T-helper 9 cell (primary cell): ENCODE data around the gene C10orf143.

Source experiments
- DNase-seq: peaks from one replicate; pipeline ENCODE4 v3.0.0-alpha.2; 2020

Gene C10orf143

DNA sequence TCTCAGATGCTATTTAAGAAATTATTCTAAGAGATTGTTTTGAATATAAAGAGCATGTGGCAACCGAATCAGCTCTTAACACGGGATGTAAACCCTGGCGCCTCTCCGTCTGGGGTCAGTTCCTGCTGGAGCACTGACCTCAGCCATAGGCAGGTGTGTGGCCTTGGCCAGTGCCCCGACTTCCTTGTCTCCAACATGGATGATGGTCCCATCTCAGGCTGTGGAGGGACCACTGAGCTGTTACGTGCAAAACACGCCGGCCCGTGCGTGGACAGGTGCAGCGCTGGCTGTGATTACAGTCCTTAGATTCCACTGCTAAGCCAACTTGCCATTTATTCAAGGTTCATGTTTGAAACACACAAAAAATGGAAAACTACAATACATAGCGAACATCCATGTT lies 59.9 kb downstream of the C10orf143 start:
- no peak for DNase-seq

DNA sequence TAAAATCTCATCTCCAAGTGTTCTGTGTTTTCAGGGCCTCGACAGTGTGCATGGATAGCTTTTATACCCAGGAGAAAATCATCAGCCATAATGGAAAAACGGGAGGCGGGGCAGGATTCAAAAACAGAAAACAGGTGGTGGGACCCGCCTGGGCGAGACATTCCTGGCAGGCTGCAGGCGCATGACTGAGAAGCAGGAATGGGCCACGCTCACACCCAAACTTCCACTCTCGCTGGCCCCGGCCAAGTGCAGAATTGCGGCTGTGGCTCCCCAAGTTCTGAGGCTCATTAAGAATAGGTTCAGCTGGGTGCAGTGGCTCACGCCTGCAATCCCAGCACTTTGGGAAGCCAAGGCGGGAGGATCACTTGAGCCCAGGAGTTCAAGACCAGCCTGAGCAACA lies 60.6 kb downstream of the C10orf143 start:
- no peak for DNase-seq

DNA sequence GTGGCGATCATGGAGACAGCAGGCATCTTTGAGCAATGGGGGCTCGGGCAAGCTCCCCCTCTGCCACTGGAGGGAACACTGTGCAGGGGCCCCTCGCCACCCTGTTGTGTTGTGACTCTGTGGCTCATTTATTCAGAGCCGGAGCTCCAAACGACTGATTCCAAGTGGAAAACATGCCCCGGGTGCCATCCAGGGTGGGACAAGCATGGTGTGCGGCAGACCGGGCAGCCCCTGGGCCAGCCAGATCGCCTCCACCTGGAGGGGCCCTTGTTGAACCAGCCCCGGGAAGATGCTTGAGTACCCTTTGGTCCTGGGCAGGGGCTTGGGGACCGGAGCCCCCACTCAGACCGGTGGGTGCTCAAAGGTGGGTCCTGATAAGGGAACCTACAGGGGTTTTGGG lies 61.4 kb downstream of the C10orf143 start:
- DNase-seq = no peak

DNA sequence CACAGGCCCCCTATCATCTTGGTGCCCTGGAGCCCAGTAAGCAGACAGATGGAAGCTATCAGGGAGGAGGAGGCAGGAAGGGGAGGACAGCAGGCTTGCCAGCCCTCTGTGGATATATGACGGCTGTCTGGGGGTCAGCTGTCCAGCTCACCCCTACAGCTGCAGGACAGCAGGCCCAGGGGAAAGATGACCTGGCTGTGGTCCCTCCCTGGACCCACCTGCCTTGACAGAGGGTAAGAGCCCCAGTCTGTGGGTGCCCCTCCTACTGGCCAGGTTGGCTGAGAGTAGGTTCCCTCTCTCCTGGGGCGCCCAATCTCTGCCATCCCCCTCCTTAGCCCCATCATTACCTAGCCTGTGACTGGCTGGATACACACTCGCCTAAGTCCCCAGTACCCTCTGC lies 62.5 kb downstream of the C10orf143 start:
- DNase-seq = no peak

DNA sequence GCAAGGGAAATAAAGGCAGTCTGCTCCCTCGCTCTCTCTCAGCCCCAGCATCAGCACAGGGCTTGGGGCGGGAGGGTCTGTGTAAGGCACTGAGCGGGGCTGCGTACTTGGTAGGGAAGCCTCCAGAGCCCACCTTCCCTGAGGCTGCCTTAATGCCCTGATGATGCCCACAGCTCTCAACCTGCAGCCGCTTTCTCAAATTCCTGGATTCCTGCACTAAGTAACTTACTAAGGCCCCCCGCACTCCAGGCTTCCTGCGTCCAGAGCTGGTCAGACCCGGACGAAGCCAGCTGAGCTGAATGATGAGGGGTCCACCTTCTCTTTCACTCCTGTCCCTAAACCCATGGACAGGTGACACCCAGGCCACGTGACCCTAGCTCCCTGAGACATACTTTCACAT lies 63.3 kb downstream of the C10orf143 start:
- no peak for DNase-seq

DNA sequence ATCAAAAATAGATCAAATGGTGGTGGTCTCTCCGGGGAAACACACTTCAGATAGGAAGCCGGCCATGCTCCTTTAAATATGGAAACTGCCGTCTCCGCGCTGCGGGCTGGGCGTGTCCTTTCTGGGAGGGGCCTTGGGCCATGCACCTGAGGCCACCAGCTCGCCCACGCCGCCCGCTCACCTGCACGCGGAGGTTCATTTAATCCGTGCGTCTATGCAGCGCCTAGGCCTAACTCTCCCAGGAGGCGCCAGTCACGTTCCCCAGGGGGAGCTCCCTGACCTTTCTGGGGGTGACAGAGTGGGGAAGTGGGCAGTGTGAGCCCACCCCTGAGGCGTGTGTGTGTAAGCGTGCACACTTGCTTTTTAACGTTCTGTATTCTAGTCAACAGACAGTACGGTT lies 64.0 kb downstream of the C10orf143 start:
- no peak for DNase-seq

DNA sequence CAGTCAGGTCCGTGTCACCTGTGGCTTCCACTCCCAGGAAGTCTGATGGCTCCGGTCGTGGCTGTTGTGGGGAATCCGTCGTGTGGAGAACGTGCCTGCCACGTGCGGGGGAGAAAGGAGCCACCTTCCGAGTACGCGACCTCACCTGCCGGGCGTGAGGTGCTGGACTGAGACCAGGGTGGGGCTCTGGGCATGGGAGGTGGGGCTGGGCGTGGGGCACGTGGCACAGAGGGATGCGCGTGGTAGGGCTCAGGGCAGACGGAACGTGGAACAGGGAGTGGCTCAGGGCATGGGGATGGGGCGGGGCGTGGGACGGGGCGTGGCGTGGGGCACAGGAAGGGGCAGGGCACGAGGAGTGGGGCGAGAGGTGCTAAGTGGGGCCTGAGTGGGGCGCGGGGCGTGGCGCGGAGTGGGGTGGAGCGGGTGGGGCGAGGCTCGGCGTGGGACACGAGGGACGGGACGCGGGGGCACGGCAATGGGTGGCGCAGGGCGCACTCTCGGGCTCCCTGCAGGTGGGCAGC lies 64.8 kb downstream of the C10orf143 start:
- no peak for DNase-seq

DNA sequence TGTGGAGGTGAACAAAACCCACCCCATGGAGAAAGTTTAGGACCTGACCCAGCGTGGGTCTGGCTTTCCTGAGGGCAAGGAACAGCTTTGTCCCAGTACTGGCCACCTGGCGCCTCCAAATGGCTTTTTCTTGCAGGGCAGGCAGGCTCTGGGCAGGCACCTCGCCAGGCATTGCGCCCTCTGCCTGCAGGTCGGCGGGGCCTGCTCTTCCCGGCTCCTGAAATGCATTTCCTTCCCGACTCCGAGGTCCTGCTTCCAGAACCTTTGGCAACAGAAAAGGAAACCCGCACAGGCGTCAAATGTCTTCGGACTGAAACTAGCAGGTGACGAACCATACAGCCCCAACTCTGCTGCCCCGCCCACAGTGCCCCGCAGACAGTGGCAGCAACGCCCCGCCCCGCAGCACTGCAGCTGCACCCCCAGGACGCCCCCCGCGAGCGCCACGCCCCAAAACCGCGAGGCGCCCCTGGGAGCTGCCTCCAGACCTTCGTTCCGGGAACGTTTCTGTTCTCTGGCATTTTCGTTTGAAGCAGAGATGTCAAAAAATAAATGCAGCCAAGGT lies 65.5 kb downstream of the C10orf143 start:
- no peak for DNase-seq

DNA sequence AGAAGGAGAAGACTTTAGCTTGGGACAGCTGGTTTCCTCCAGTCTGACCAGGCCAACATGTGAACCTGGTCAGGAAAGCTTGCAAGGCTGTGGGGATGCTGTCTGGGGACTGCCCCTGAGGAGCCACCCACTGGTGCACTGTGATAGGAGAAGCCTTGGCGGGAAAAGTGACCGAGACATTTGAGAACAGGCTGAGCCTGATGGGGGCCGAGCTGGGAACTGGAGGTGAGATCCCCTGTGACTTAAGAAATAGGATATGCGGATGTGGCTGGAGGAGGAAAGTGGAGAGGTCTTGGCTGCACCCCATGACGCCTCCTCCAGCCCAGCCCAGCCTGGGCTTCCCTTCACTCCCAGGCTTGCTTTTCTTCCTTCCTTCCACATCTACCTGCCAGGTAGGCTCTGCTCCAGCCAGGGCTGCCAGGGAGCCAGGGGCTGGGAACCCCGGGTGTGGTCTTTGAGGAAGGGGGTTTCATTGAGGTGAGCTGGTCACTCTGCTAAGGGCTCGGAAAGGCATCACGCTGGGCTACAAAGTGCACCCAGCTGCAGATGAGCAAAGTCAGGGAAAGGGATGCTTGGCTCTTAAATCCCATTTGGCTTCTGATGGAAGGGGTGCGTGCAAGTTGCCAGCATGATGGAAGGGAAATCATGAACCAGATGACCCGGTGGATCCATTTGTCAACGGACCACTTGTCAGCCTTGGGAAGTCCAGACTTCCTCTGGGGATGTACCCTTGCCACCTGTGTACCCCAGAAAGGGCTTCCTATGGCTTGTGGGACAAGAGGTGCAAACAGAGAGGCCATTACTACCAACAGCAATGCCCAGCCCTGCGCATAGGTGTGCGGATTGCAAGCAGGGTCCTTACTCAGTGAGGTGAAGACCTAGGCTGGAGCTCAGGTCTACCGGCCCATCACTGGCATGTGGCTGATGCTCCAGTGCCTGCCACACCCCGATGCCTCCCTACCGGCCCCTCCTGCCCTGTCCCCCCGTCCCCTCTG lies 66.3 kb downstream of the C10orf143 start:
- DNase-seq = no peak

DNA sequence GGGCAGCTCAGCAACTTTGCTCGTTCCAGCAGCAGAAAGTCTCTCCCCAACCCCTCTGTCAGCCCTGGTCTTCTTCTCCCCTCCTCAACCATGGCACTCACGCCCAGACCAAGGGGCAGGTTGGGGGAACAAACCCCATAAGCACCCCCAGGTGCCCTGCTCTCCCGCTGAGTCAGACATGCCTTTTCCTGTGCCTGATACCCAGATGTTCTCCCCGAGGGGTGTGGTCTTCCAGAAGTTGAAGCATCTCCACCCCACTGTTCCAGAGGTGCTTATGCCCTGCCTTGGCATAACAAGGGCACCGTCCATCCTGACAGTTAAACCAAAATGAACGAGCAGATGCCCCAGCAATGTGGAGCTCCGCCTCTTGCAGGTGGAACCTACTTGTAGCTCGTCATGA lies 67.1 kb downstream of the C10orf143 start:
- DNase-seq = no peak

DNA sequence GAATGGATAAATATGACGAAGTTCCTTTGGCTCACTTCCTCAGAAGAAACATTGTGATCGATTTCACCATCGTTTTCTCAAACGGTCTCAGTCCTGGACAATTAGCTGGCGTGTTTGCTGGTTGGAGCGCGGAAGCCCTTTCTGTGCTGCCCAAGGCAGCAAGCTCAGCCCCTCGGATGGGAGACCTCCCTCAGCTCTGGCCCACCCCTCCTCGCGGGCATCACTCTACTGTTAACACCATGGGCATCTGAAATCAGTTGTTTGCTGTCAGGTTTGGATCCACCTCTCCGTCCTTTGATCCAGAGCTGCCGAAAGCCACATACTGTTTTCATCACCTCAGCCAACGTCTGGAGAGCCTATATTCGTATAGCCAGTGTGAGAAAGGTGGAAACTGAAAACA lies 68.2 kb downstream of the C10orf143 start:
- DNase-seq = no peak

DNA sequence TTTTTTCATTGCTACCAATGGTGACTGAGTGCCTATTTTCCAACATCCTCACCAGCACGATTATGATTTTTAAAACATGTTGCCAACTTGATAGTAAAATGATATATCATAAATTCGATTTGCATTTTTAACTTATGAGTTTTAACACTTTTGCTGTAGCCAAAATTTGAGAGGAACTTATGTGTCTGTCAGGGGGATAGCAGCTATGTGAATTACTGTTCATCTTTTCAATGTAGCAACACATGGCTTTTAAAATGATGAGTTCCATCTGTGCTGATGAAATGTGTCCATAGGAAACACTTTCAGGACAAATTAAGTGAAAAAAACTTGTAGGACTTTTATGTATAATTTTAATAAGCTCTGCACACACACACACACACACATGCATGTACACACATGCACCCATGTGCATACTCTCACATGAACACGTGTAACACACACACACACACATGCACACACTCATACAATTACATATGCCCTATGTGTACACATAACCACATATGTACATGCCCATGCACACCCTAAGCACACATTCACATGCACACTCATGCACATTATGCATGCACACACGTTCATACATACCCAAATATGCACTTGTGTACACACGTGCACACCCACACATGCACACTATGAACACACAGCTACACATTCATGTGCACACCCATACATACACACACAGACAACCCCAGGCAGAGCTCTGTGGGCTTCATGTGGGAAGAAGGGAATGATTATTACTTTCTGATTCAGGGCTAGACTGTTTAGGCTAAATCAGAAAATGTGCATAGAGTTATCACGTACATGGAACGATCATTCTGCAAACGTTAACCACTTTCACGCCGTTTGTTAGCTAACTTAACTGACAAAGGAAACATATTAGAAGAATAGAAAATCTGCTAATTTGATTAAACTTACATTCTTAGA lies 68.9 kb downstream of the C10orf143 start:
- DNase-seq = no peak

DNA sequence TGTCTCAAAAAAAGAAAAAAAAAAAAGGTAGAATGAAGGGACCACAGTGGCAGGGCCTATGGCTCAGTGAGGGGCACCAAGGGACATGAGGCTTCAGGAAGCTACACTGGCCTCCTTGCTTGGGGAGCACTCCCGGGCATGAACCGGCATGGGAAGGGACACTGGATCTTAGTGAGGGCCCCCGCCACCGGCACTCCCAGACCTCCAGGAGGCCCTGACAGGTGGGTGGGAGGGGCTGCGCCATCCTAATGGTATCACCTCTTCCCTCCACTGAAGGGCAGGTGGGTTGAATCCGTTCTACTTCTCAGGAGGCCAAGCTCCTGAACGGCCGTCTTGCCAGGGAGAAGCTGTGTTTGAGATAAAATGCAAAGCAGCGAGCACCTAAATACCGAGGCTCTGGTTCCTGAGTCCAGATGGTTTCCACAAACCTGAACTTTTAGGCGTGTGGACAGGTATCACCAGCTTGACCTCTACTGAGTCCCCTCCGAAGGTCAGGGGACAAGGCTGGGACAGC lies 69.8 kb downstream of the C10orf143 start:
- DNase-seq = no peak

DNA sequence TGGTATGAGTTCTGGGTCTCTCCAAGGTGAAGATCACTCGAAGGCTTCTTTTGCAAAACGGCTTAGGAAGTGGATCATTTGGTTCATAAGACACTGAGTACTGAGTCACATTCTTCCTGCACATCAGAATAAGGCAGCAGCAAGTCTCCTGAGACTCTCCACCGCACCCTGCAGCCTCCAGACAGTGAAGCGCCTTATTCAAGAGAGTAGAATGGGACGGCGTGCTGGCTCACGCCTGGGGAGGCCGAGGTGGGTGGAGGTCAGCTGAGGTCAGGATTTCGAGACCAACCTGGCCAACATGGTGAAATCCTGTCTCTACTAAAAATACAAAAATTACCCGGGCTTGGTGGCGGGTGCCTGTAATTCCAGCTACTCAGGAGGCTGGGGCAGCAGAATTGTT lies 70.3 kb downstream of the C10orf143 start:
- DNase-seq = no peak

DNA sequence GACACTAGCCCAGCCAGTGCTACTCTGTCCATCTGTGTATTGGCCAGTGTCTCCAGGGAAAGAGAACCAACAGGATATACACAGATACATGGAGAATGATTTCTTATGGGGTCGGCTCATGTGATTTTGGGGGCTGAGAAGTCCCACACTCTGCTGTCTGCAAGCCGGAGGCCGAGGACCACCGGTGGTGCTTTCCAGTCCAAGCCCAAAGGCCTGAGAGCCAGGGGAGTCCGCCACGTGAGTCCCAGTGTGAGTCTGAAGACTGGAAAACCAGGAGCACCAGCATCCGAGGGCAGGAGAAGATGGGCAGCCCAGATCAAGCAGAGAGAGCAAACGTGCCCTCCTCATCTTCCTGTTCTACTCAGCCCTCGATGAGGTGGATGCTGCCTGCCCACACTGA lies 71.5 kb downstream of the C10orf143 start:
- DNase-seq = no peak

DNA sequence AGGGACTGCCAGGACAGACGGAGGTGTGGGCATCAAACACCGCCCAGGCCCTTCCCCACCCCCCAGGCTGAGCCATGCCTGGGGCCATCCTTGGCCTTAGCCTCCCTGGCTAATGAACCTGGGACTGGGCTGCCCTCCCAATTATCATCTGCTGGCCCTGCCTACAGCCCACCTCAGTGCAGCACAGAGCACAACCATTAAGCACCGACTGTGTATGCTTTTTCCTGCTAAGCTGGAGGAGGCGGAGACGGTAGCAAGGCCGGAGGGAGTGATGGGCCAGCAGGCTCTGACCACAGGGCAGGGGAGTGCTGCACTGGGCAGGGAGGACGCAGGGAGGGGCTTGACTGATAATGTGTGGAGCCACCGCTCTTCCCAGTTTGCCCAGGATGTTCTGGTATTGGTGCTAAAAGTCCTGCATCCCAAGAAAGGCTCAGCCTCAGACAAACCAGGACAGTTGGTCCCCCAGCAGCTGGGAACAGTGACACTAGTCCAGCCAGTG lies 72.0 kb downstream of the C10orf143 start:
- no peak for DNase-seq

DNA sequence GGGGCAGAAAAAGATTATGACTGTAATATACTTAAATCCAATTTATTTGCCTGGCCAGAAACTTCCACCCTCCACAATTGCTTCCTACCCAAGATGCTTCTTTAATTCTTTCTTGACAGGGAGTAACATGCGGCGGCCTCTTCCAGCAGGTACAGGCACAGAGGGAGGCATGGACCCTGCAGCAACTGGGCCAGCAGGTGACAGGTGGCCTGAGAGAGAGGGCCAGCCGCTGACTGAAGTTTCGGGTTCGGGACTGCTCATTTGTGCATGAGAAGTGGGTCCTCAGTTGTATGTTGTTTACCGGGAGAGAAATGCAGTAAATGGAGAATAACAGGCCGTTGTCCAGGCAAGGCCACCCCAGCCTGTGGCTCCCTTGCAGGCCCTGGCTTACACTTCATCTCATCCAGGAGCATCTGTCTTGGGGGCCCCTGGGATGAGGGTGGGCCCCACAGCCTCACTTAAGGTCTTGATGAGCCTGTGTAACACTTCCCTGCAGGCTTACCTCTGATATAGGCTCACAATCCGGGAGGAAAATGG lies 72.5 kb downstream of the C10orf143 start:
- DNase-seq = no peak

DNA sequence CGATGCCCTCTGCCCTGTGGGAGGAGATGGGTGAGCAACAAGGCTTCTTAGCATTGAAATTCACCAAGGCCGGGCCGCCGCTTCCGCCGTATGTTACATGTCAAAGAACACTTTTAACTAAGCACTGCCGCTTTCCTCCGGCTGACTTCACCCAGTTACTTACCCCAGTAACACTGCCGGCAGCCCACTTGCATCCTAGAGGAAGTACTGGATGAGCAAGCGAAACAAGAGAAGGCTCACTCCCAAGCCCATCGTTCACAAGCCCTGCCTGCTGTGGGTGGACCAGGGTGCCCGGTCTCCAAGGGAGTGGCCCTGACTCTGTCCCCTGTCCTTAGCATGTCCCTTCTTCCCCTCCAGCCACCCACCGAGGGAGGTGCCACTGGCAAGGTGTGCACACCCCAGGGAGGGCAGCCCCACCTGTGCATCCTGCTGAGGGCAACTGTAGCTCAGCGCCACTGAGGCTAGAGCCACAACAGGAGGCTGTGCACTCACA lies 73.4 kb downstream of the C10orf143 start:
- no peak for DNase-seq

DNA sequence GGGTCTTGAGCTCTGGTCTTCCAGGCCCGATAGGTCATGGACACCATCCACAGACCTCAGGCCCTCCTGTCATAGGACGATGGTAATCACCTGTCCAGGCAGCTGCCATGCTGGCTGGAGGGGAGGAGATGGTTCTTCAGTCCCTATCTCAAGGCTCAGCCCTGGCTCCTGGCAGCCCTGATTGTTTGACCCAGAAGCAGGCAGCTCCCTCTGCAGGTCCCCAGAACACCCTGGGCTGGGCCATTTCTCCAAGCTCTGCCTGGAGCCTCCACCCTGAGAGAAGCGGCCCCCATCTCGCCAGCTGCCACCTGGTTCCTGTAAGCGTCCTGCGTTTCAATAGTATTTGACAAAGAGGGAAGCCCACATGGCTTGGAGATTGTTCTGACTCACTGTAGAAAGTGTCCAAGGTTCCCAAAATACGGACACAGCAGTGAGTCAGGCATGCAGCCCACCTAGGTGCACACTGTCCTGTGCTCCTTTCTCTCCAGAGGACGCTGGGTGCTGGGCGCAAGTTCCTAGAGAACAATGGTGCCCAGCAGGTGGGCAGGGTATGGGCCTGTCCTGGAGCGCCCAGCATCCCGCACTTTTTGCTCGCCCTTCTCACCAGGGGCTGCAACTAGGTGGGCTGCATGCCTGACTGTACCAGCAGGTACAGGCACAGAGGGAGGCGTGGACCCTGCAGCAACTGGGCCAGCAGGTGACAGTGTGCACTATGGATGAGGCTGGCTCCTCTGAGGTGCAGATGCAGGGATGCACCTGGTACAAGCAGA lies 74.1 kb downstream of the C10orf143 start:
- DNase-seq = no peak

DNA sequence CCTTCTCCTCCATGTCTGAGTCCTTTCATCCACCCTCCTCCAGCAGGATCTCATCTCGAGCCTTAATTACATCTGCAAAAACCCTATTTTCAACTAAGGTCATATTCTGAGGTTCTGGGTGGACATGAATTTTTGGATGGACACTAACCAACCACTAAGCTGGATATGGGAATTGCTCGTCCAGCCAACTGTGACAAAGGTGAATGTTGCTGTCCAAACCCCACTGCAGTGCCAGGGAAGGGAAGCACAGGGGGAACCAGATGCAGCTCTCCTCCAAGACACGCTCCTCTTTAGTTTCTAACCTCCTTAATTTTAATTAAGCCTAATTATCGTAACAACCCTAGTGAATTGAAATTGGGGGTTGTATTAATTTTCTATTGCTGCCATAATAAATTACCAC lies 81.4 kb downstream of the C10orf143 start:
- DNase-seq = no peak

DNA sequence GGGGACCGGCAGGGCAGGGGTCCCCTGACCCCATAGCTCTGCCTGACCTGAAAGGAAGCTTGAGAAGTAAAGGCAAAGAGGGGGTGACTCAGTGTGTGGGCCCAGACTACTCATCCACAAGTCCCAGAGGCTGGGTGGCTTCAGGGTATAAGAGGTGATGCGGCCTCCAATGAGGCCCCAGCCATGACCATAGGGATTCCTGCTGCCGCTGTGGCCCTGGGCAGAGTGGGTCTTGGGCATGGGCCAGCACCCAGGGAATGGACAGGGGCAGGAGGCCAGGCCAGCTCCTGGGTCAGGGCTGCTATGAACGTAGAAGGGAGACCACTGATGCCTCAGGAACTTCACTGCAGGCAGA lies 82.2 kb downstream of the C10orf143 start:
- DNase-seq = no peak
